GM19099 (cell line): ENCODE results near the gene CRISPLD2.

Experiments used
- POLR2A ChIP-seq: IDR thresholded peaks from 3 replicates; pipeline ENCODE4 v1.6.1; 2011; ENCODE audit warnings: low read depth; ENCODE audit not compliant: insufficient read length; ENCODE audit errors: extremely low read depth

Gene CRISPLD2

GRCh38 chr16:84914273-84914672 lies 94.5 kb downstream of the CRISPLD2 start:
- no peak for TF ChIP-seq POLR2A

- TF ChIP-seq POLR2A = no peak
Observed at GRCh38 chr16:84916178-84916577, 96.4 kb downstream of the CRISPLD2 start.

GRCh38 chr16:84916850-84917249 lies 97.1 kb downstream of the CRISPLD2 start:
- TF ChIP-seq POLR2A = no peak

GRCh38 chr16:84917492-84917891 lies 97.7 kb downstream of the CRISPLD2 start:
- TF ChIP-seq POLR2A = no peak

- no peak for TF ChIP-seq POLR2A
Observed at GRCh38 chr16:84918006-84918909, 98.5 kb downstream of the CRISPLD2 start.

GRCh38 chr16:84919269-84919668 lies 99.5 kb downstream of the CRISPLD2 start:
- TF ChIP-seq POLR2A = no peak

- no peak for TF ChIP-seq POLR2A
Observed at GRCh38 chr16:84919708-84920107, 99.9 kb downstream of the CRISPLD2 start.

- TF ChIP-seq POLR2A = no peak
Observed at GRCh38 chr16:84920333-84920732, 100.5 kb downstream of the CRISPLD2 start.

GRCh38 chr16:84922351-84923120 lies 102.8 kb downstream of the CRISPLD2 start:
- TF ChIP-seq POLR2A = no peak

- no peak for TF ChIP-seq POLR2A
Observed at GRCh38 chr16:84924331-84925091, 104.7 kb downstream of the CRISPLD2 start.

- no peak for TF ChIP-seq POLR2A
Observed at GRCh38 chr16:84925092-84925772, 105.4 kb downstream of the CRISPLD2 start.

- no peak for TF ChIP-seq POLR2A
Observed at GRCh38 chr16:84925773-84926372, 106.1 kb downstream of the CRISPLD2 start.

- TF ChIP-seq POLR2A = no peak
Observed at GRCh38 chr16:84926462-84926861, 106.7 kb downstream of the CRISPLD2 start.
